ENCODE data around the gene ZFAND6.
"Not testable (repeated sequence)": the region's sequence is repeated elsewhere in the genome, so short reads cannot be mapped to it uniquely, and the experiment has no call there.

DNA sequence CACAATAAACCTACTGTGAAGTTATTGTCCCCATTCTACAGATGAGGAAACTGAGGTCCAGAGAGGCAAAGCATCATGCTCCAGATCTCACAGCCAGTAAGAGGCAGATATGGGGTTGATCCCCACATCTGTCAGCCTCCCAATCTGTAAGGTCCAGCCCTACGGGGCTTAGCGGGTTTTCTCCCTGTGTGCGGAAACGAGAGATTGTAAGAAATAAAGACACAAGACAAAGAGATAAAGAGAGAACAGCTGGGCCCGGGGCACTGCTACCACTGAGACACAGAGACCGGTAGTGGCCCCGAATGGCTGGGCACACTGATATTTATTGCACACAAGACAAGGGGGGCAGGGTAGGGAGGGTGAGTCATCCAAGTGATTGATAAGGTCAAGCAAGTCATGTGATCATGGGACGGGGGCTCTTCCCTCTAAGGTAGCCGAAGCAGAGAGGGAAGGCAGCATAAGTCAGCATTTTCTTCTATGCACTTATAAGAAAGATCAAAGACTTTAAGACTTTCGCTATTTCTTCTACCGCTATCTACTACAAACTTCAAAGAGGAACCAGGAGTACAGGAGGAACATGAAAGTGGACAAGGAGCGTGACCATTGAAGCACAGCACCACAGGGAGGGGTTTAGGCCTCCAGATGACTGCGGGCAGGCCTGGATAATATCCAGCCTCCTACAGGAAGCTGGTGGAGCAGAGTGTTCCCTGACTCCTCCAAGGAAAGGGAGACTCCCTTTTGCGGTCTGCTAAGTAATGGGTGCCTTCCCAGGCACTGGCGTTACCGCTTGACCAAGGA lies 96.1 kb downstream of the ZFAND6 start:
- TF ChIP-seq, protein P1, sequence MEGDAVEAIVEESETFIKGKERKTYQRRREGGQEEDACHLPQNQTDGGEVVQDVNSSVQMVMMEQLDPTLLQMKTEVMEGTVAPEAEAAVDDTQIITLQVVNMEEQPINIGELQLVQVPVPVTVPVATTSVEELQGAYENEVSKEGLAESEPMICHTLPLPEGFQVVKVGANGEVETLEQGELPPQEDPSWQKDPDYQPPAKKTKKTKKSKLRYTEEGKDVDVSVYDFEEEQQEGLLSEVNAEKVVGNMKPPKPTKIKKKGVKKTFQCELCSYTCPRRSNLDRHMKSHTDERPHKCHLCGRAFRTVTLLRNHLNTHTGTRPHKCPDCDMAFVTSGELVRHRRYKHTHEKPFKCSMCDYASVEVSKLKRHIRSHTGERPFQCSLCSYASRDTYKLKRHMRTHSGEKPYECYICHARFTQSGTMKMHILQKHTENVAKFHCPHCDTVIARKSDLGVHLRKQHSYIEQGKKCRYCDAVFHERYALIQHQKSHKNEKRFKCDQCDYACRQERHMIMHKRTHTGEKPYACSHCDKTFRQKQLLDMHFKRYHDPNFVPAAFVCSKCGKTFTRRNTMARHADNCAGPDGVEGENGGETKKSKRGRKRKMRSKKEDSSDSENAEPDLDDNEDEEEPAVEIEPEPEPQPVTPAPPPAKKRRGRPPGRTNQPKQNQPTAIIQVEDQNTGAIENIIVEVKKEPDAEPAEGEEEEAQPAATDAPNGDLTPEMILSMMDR (IDR thresholded peaks at IDR 0.05), result not testable (repeated sequence)
- TF ChIP-seq POLR2AphosphoS5 (IDR thresholded peaks at IDR 0.05), result not testable (repeated sequence)

Measured in prostate gland (tissue), 2 donors.